Heart left ventricle (tissue), 13 donors: Measurements from ENCODE around the gene METRN.

ENCODE experiments used
- POLR2A ChIP-seq, 2 donors: fragments of 450-650 bp; IDR thresholded peaks; one replicate each; pipeline ENCODE4 v1.6.1; 2017; ENCODE audit warnings: antibody characterized with exemption in 2 of 2, mild to moderate bottlenecking in 2 of 2, moderate library complexity in 2 of 2
- TF ChIP-seq, protein P1 (sequence below), 12 donors: fragments of 200-600 bp; sonication (generic) in 4 of 12; IDR thresholded peaks; one replicate each; pipeline versions ENCODE4 v1.5.0 to v1.8.0; 2018 to 2022; ENCODE audit warnings: antibody characterized with exemption in 12 of 12, mild to moderate bottlenecking in 5 of 12
- donor health status: ischemic (EF 13 %, LVEDD 7.1; RV severe dilation, severe dysfunction).
- donor health status: DM: no; HTN: yes; CAD: no.
- donor health status: DM: no; HTN: no; CAD: no.
- donor health status: ischemic (EF 25% LVEDD 6.9; RV normal size, moderate dysfunction).
- donor health status: ischemic (EF 25% LVEDD 5.7; RV mildly dilated, moderate dysfunction).
- donor health status: ischemic (EF 35%, LVEDD 5.7; RV mildly dilated, moderate dysfunction).
- donor health status: nonischemic (EF 11% LVEDD 7.7; RV severe dilation, severe dysfunction).
- donor health status: DM: yes; HTN: yes; CAD: no.
- donor health status: PGD.
- donor health status: ischemic (EF 29% LVEDD 5.4; RV normal size, mild dysfunction).
- donor health status: nonischemic (EF 23%, LVEDD 6.1; RV moderate dilation, normal function).

DNA sequence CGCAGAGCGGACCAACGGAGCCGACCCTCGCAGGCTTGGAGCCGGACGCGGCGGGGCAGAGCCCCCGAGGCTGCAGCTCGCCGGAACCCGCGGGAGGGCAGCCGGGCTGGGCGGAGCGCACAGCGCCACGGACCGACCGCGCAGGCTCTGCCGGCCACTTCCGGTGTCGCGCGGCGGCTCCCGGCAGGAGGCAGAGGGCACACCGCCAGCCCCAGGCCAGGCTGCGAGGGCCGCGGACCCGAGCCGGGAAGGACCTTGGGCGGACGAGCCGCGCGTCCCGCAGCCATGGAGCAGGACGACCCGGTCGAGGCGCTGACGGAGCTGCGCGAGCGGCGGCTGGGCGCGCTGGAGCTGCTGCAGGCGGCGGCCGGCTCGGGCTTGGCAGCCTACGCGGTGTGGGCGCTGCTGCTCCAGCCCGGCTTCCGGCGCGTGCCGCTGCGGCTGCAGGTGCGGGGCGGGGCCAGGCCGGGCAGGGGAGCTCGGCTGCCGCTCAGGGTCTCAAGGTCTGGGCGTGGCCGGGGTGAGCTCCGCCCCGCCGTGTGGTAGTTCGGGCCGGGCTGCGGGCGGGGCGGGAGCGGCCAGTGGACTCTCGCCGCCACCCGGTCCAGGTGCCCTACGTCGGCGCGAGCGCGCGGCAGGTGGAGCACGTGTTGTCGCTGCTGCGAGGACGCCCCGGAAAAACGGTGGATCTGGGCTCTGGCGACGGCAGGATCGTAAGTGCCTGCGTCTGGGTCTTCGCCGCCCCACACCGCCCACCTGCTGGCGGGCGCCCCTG, 6.3 kb downstream of the METRN start, which contains the start of gene ANTKMT:
- TF ChIP-seq POLR2A (IDR thresholded peaks at IDR 0.05): peak in 1 of 2 donors; percentile 85
- TF ChIP-seq, protein P1, sequence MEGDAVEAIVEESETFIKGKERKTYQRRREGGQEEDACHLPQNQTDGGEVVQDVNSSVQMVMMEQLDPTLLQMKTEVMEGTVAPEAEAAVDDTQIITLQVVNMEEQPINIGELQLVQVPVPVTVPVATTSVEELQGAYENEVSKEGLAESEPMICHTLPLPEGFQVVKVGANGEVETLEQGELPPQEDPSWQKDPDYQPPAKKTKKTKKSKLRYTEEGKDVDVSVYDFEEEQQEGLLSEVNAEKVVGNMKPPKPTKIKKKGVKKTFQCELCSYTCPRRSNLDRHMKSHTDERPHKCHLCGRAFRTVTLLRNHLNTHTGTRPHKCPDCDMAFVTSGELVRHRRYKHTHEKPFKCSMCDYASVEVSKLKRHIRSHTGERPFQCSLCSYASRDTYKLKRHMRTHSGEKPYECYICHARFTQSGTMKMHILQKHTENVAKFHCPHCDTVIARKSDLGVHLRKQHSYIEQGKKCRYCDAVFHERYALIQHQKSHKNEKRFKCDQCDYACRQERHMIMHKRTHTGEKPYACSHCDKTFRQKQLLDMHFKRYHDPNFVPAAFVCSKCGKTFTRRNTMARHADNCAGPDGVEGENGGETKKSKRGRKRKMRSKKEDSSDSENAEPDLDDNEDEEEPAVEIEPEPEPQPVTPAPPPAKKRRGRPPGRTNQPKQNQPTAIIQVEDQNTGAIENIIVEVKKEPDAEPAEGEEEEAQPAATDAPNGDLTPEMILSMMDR (IDR thresholded peaks at IDR 0.05): peak in 5 of 12 donors; percentile 10 to 24 (median 20)
